ENCODE results near the gene HSPA6. TPM values are rescaled to one million over a fixed set of nuclear protein-coding genes. Genes with fewer than 3 reads are reported as not detected.
"Not testable (repeated sequence)": the region's sequence is repeated elsewhere in the genome, so short reads cannot be mapped to it uniquely, and the experiment has no call there.

HSPA6 gene
- total RNA-seq, 1 experiment from 2014 or later, result not detected

DNA sequence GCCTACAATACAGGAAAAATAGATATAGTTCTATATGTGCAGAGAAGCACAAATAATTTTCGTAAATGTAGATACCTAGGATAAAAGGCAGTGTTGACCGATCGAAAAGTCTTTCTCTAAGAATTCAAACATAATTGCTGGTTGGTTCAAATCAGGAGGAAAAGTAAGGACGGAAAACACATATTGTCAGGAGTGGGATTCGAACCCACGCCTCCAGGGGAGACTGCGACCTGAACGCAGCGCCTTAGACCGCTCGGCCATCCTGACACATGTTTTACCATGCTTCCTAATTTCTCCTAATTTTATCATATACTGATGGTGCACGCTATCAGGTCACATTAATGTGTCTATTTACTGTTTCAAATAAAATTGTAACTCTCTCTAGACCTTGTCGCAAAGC is 5.8 kb downstream of the HSPA6 start:
- H3K4me3 ChIP-seq (replicated peaks in 1 of 2; ENCODE audit: low read depth in 1 of 2, low read length in 2 of 2), result peak overlapping the region; percentile 44 to 60
- peak; percentile 21 for TF ChIP-seq YY1 (IDR thresholded peaks at IDR 0.05; ENCODE audit: extremely low read depth, insufficient replicate concordance, low read depth, low read length)
- TF ChIP-seq, protein P1, sequence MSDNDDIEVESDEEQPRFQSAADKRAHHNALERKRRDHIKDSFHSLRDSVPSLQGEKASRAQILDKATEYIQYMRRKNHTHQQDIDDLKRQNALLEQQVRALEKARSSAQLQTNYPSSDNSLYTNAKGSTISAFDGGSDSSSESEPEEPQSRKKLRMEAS (IDR thresholded peaks at IDR 0.05), result peak; percentile 63
- TF ChIP-seq ATF3 (IDR thresholded peaks at IDR 0.05), result peak; percentile 94
- peak; percentile 52 for DNase-seq (ENCODE audit: low read depth, low spot score)
- H3K4me2 ChIP-seq (ENCODE audit: low read length), result peak overlapping the region; percentile 67
- POLR2A ChIA-PET; H3K9me2 ChIP-seq (ENCODE audit: insufficient read depth); H2AFZ ChIP-seq (ENCODE audit: low read depth, low read length, poor library complexity, severe bottlenecking); H3K27me3 ChIP-seq (ENCODE audit: insufficient read depth, low read length); RAD21 ChIA-PET (ENCODE audit: low non-redundant PET in 1 of 2, low total read pairs in 2 of 2, uncharacterized antibody in 2 of 2, unreplicated experiment in 2 of 2); intact Hi-C loops (cut with micrococcal nuclease); H3K79me2 ChIP-seq (ENCODE audit: insufficient read depth, low read length); H4K20me1 ChIP-seq (ENCODE audit: insufficient read depth); BruUV-seq (replicated peaks); H3K4me1 ChIP-seq (ENCODE audit: control insufficient read depth in 1 of 2, insufficient read depth in 2 of 2, low read length in 2 of 2); CTCF ChIA-PET; H3K36me3 ChIP-seq (ENCODE audit: control insufficient read depth in 1 of 2, insufficient read depth in 2 of 2, low read length in 2 of 2); H3K9me3 ChIP-seq (ENCODE audit: control insufficient read depth in 1 of 2, insufficient read depth in 1 of 2, low read depth in 1 of 2, low read length in 2 of 2): not testable (repeated sequence)
- peak; percentile 67 for ATAC-seq
- H3K9ac ChIP-seq (ENCODE audit: low read length), result peak overlapping the region; percentile 60; the same call in 1 of the 2 replicates
- H3K27ac ChIP-seq (ENCODE audit: low read depth, low read length), result peak overlapping the region; percentile 44; the same call in 1 of the 2 replicates

DNA sequence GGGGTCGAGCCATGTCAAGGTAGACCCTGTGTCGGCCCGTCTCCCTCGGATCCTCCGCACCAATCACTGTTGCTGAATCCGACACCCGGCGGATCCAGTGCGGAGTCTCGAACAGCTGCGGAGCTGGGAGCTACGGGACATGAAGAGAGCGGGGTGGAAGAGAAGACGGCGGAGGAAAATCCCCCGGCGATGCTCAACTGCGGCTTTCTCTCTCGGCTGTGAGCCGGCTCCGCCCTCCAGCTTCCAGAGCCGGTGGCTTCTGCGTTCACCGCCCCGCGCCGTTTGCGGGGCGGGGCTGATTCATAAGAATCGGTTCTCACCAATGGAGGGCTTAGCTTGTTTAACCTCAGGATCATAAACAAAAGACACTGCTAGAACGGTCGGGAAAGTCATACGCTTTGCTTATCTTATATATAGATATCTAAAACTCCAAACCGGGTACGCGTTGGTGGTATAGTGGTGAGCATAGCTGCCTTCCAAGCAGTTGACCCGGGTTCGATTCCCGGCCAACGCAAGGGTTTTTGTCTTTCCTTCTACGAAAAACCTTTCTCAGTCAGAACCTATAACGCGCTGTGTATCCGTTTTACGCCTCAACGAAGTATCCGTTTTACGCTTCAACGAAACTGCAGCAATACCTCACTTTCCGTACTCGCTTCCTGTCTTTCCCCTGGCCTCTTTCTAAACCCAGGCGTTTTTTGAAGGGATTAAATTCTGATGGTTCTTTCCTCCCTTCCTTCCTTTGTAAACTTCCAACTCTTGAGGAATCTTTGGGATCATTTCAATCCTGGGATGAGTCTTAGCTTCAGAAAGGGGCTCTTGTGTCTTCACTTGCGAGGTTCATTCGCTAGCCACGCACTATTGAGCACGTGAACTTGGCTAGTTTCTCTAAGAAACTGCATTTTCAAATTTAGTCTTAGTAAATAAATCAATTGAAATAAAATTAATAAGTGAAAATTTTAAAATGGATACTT is 6.6 kb downstream of the HSPA6 start:
- H3K9me2 ChIP-seq (ENCODE audit: insufficient read depth); BruUV-seq (replicated peaks); H2AFZ ChIP-seq (ENCODE audit: low read depth, low read length, poor library complexity, severe bottlenecking); H3K27me3 ChIP-seq (ENCODE audit: insufficient read depth, low read length); POLR2A ChIA-PET; H3K9me3 ChIP-seq (ENCODE audit: control insufficient read depth in 1 of 2, insufficient read depth in 1 of 2, low read depth in 1 of 2, low read length in 2 of 2); H3K36me3 ChIP-seq (ENCODE audit: control insufficient read depth in 1 of 2, insufficient read depth in 2 of 2, low read length in 2 of 2); intact Hi-C loops (cut with micrococcal nuclease); RAD21 ChIA-PET (ENCODE audit: low non-redundant PET in 1 of 2, low total read pairs in 2 of 2, uncharacterized antibody in 2 of 2, unreplicated experiment in 2 of 2); H3K79me2 ChIP-seq (ENCODE audit: insufficient read depth, low read length); H3K4me1 ChIP-seq (ENCODE audit: control insufficient read depth in 1 of 2, insufficient read depth in 2 of 2, low read length in 2 of 2); H4K20me1 ChIP-seq (ENCODE audit: insufficient read depth): not testable (repeated sequence)
- H3K9ac ChIP-seq (ENCODE audit: low read length), result peak overlapping the region; percentile 60
- CTCF ChIA-PET, result interaction anchor here (1.6 kb wide), 1 partner anchor 44 kb away, joined by 3 read pairs; no protein-coding TSS in a partner anchor
- peak overlapping the region; percentile 67 for H3K4me2 ChIP-seq (ENCODE audit: low read length)
- peak overlapping the region; percentile 44 for H3K27ac ChIP-seq (ENCODE audit: low read depth, low read length)
- ATAC-seq (peak; percentile 81), DNase-seq (ENCODE audit: low read depth, low spot score) (peak; percentile 89)
- TF ChIP-seq CBX3 (IDR thresholded peaks at IDR 0.05; ENCODE audit: low read depth), result peak; percentile 92
- TF ChIP-seq, protein P1 (IDR thresholded peaks at IDR 0.05), result peak; percentile 7; the same call in 1 of the 2 replicates
- TF ChIP-seq ATF3 (IDR thresholded peaks at IDR 0.05), result peak; percentile 99
- peak; percentile 42; the same call in 1 of the 2 replicates for TF ChIP-seq EGR1 (IDR thresholded peaks at IDR 0.05; ENCODE audit: low read depth)
- peak; percentile 9; the same call in 1 of the 2 replicates for TF ChIP-seq FOSL1 (IDR thresholded peaks at IDR 0.05; ENCODE audit: low read depth)
- peak; percentile 31; the same call in 1 of the 2 replicates for TF ChIP-seq POLR2AphosphoS5 (IDR thresholded peaks at IDR 0.05; ENCODE audit: low read depth, low read length)
- H3K4me3 ChIP-seq (replicated peaks in 1 of 2; ENCODE audit: low read depth in 1 of 2, low read length in 2 of 2), result peak overlapping the region; percentile 44 to 60

Data from HCT116 (cell line).